ENCODE data around the gene SOX14. TPM values are rescaled to one million over a fixed set of nuclear protein-coding genes. Genes with fewer than 3 reads are reported as not detected.

The SOX14 gene
- not detected for total RNA-seq (ENCODE audit: unreplicated experiment)
- long read RNA-seq, result 0 reads

DNA sequence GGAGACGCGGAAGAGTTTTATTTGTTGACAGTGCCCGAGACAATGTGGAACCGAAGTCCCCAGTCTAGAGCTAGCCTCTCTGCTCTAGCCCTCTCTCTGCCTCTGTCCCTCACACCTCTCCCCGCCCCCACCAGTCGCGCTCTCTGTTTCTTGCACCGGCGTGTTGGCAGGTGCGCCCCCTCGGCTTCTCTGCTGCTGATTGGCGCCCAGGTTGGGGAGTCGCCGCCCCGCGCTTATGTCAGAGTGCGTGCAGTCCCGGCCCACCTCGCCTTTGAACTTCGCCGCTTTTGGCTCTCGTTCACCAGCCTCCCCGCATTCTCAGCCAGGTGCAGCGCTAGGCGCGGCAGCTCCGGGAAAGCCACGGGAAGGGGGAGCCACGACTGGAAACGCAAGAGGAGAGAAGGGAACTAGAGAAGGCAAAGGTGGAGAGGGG is at the start of gene SOX14:
SOX14 (plus strand) TSS at position 315 of the 433 bp plus-strand sequence. CDS start 470 bp downstream, outside the sequence.
- Mint-ChIP-seq H3K27me3 (ENCODE audit: unreplicated experiment) (peaks cover 53% of the 10 kb centered on the region), H3K4me1 (ENCODE audit: low read depth, unreplicated experiment) (peaks cover 8% of the 10 kb centered on the region), H3K4me3 (ENCODE audit: unreplicated experiment) (peak within 1 kb of the TSS; percentile 76), H3K36me3 (ENCODE audit: unreplicated experiment) (peaks cover 4% of the 10 kb centered on the region), H3K27ac (ENCODE audit: unreplicated experiment) (no peak within 1 kb of the TSS), H3K9me3 (ENCODE audit: unreplicated experiment) (peaks cover 4% of the 10 kb centered on the region)
- DNase-seq, result peak; percentile 21
- TF ChIP-seq, protein P1, sequence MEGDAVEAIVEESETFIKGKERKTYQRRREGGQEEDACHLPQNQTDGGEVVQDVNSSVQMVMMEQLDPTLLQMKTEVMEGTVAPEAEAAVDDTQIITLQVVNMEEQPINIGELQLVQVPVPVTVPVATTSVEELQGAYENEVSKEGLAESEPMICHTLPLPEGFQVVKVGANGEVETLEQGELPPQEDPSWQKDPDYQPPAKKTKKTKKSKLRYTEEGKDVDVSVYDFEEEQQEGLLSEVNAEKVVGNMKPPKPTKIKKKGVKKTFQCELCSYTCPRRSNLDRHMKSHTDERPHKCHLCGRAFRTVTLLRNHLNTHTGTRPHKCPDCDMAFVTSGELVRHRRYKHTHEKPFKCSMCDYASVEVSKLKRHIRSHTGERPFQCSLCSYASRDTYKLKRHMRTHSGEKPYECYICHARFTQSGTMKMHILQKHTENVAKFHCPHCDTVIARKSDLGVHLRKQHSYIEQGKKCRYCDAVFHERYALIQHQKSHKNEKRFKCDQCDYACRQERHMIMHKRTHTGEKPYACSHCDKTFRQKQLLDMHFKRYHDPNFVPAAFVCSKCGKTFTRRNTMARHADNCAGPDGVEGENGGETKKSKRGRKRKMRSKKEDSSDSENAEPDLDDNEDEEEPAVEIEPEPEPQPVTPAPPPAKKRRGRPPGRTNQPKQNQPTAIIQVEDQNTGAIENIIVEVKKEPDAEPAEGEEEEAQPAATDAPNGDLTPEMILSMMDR (IDR thresholded peaks at IDR 0.05; ENCODE audit: partially characterized antibody, unreplicated experiment), result no peak

GRCh38 chr3:137714551-137714950 is 49.6 kb upstream of the SOX14 start:
- Mint-ChIP-seq H3K27me3 (ENCODE audit: unreplicated experiment) (peaks cover 3% of the 10 kb centered on the region), H3K9me3 (ENCODE audit: unreplicated experiment) (peaks cover 8% of the 10 kb centered on the region), H3K4me1 (ENCODE audit: low read depth, unreplicated experiment) (no peaks in the 10 kb centered on the region), H3K27ac (ENCODE audit: unreplicated experiment) (no peak overlapping the region), H3K4me3 (ENCODE audit: unreplicated experiment) (no peak overlapping the region), H3K36me3 (ENCODE audit: unreplicated experiment) (peaks cover 19% of the 10 kb centered on the region)
- TF ChIP-seq, protein P1 (IDR thresholded peaks at IDR 0.05; ENCODE audit: partially characterized antibody, unreplicated experiment), result no peak
- DNase-seq, result no peak

- H3K4me1 Mint-ChIP-seq (ENCODE audit: low read depth, unreplicated experiment), result no peaks in the 10 kb centered on the region
- H3K27me3 Mint-ChIP-seq (ENCODE audit: unreplicated experiment), result no peaks in the 10 kb centered on the region
- DNase-seq, result no peak
- no peak overlapping the region for H3K27ac Mint-ChIP-seq (ENCODE audit: unreplicated experiment)
- TF ChIP-seq, protein P1 (IDR thresholded peaks at IDR 0.05; ENCODE audit: partially characterized antibody, unreplicated experiment), result no peak
- peaks cover 2% of the 10 kb centered on the region for H3K9me3 Mint-ChIP-seq (ENCODE audit: unreplicated experiment)
- H3K36me3 Mint-ChIP-seq (ENCODE audit: unreplicated experiment), result no peaks in the 10 kb centered on the region
- no peak overlapping the region for H3K4me3 Mint-ChIP-seq (ENCODE audit: unreplicated experiment)
Measured at GRCh38 chr3:137724240-137724639, 39.9 kb upstream of the SOX14 start.

DNA sequence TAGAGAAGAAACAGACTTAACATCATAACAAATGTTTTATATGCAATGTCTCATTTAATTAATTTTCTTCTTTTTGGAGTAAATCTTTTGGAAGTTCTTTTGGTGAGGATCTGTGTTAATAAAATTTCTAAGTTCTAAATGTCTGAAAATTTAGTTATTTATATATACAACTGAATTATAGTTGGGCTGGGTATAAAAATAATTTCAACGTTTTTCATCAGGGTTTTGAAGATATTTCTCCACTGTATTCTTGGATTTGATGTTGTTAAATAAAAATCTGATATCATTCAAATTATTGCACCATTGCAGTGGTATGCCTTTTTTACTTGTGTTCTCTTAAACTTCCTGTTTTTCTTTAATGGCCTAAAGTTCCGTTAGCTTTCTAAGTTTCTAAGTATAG is 26.9 kb upstream of the SOX14 start:
- DNase-seq, result no peak
- TF ChIP-seq, protein P1 (IDR thresholded peaks at IDR 0.05; ENCODE audit: partially characterized antibody, unreplicated experiment), result no peak
- no peaks in the 10 kb centered on the region for H3K4me1 Mint-ChIP-seq (ENCODE audit: low read depth, unreplicated experiment)

DNA sequence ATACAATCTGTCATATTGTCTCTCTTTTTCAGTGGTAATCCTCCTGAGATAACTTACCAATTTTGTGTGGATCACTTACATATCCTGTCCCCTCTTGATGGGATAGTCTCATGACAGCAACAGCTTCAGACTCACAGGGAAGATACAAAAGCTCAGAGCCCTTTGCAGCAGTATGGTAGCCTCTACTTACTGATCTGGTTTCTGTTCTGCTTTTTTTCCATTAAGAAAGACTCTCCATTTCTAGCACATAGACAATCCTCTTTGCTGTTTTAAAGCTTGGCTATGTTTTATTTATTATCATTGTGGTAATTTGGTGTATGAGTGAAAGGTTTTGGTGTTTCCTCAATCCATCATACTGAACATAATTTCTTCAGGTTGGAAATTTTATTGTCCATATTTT is 25.4 kb upstream of the SOX14 start:
- TF ChIP-seq, protein P1 (IDR thresholded peaks at IDR 0.05; ENCODE audit: partially characterized antibody, unreplicated experiment), result no peak
- Mint-ChIP-seq H3K9me3 (ENCODE audit: unreplicated experiment) (no peaks in the 10 kb centered on the region), H3K4me3 (ENCODE audit: unreplicated experiment) (no peak overlapping the region), H3K27ac (ENCODE audit: unreplicated experiment) (no peak overlapping the region), H3K36me3 (ENCODE audit: unreplicated experiment) (peaks cover 14% of the 10 kb centered on the region), H3K27me3 (ENCODE audit: unreplicated experiment) (no peaks in the 10 kb centered on the region), H3K4me1 (ENCODE audit: low read depth, unreplicated experiment) (no peaks in the 10 kb centered on the region)
- DNase-seq, result no peak

More for the DNA sequence above, 26.9 kb upstream of the SOX14 start:
- Mint-ChIP-seq H3K9me3 (ENCODE audit: unreplicated experiment) (no peaks in the 10 kb centered on the region), H3K36me3 (ENCODE audit: unreplicated experiment) (peaks cover 14% of the 10 kb centered on the region), H3K27ac (ENCODE audit: unreplicated experiment) (no peak overlapping the region), H3K4me3 (ENCODE audit: unreplicated experiment) (no peak overlapping the region), H3K27me3 (ENCODE audit: unreplicated experiment) (no peaks in the 10 kb centered on the region)
